ENCODE results near the gene MAP3K4.

The MAP3K4 gene

DNA sequence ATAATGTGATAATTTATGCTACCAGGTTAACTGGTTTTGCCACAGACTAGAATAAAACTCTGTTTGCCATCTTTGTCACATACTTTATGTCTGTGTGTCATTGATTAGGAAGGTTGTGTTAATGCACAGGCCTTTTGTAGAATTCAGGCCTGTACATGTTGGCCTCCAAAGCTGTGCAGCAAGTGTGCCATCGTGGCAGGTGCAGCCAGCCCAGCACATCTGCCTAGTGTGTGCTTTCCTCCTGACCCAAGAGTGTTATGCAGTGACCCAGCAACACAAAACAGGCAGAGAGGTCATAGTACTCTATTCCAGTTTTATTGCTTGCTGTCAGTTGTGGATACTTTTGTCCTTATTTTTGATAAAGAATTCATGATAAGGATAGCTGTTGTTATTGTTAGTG, 3.7 kb downstream of the MAP3K4 start:
- H3K9ac ChIP-seq (ENCODE audit: low read length), result no peak overlapping the region
- H3K36me3 ChIP-seq (ENCODE audit: insufficient read depth, low read length), result no peaks in the 10 kb centered on the region
- H3K4me1 ChIP-seq (ENCODE audit: insufficient read depth, low read length), result peaks cover 25% of the 10 kb centered on the region
- H3K9me3 ChIP-seq (ENCODE audit: low read length), result no peaks in the 10 kb centered on the region
- no peak overlapping the region for H3K27ac ChIP-seq (ENCODE audit: low read depth, low read length)
- H3K4me3 ChIP-seq (ENCODE audit: low read depth in 1 of 2, low read length in 2 of 2), result no peak overlapping the region
- no peaks in the 10 kb centered on the region for H3K27me3 ChIP-seq (ENCODE audit: control insufficient read depth in 1 of 2, insufficient read depth in 2 of 2, low read length in 2 of 2)

- Histone ChIP-seq H3K4me3 (ENCODE audit: low read depth in 1 of 2, low read length in 2 of 2) (no peak overlapping the region), H3K36me3 (ENCODE audit: insufficient read depth, low read length) (no peaks in the 10 kb centered on the region), H3K9me3 (ENCODE audit: low read length) (no peaks in the 10 kb centered on the region), H3K4me1 (ENCODE audit: insufficient read depth, low read length) (peaks cover 25% of the 10 kb centered on the region), H3K27ac (ENCODE audit: low read depth, low read length) (no peak overlapping the region), H3K9ac (ENCODE audit: low read length) (no peak overlapping the region), H3K27me3 (ENCODE audit: control insufficient read depth in 1 of 2, insufficient read depth in 2 of 2, low read length in 2 of 2) (no peaks in the 10 kb centered on the region)
Observed at GRCh38 chr6:160996131-160996601, 4.6 kb downstream of the MAP3K4 start.

DNA sequence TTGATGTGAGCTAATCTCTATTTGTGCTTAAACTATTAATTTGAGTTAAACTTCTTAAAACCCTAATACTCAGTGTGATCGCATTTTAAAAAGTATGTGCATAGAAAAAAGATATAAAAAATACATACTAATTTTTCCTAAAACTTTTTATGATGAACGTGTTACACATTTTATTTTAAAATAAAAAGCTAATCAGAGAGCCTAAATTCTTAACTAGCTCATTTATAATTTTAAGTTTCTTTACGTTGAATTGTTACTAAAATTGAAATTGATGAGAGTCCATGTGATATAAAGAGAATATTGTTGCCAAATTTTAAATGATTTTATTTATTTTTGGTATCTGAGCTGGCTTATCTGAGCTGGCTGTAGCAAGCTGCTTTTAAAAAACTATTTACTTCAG, 6.6 kb downstream of the MAP3K4 start:
- no peak overlapping the region for H3K9ac ChIP-seq (ENCODE audit: low read length)
- H3K27ac ChIP-seq (ENCODE audit: low read depth, low read length), result no peak overlapping the region
- H3K4me1 ChIP-seq (ENCODE audit: insufficient read depth, low read length), result peaks cover 27% of the 10 kb centered on the region

GRCh38 chr6:160998766-160999165, 7.2 kb downstream of the MAP3K4 start:
- Histone ChIP-seq H3K4me3 (ENCODE audit: low read depth in 1 of 2, low read length in 2 of 2) (no peak overlapping the region), H3K27me3 (ENCODE audit: control insufficient read depth in 1 of 2, insufficient read depth in 2 of 2, low read length in 2 of 2) (no peaks in the 10 kb centered on the region), H3K27ac (ENCODE audit: low read depth, low read length) (no peak overlapping the region), H3K9ac (ENCODE audit: low read length) (no peak overlapping the region), H3K9me3 (ENCODE audit: low read length) (no peaks in the 10 kb centered on the region), H3K36me3 (ENCODE audit: insufficient read depth, low read length) (no peaks in the 10 kb centered on the region), H3K4me1 (ENCODE audit: insufficient read depth, low read length) (peaks cover 23% of the 10 kb centered on the region)

More for the DNA sequence above, 6.6 kb downstream of the MAP3K4 start:
- Histone ChIP-seq H3K9me3 (ENCODE audit: low read length) (no peaks in the 10 kb centered on the region), H3K27me3 (ENCODE audit: control insufficient read depth in 1 of 2, insufficient read depth in 2 of 2, low read length in 2 of 2) (no peaks in the 10 kb centered on the region), H3K4me3 (ENCODE audit: low read depth in 1 of 2, low read length in 2 of 2) (no peak overlapping the region), H3K36me3 (ENCODE audit: insufficient read depth, low read length) (no peaks in the 10 kb centered on the region)

DNA sequence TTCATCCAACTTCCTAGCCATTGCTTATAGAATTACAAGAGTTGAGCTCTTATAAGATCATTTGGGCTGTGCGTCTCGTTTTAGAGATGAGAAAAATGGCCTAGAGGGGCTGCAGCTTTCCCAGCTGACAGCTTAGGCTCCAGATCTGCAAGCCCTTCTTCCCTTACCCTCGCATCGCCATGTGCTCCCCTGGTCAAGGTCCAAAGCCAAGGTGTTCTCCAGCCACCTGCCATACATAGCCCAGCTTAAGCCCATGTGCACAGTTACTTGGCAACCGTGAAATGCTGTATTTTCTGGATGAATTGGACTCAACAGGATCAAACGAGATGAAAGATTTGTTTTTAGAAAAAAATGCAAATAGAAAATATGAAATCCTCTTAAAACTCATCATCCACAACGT, 7.9 kb downstream of the MAP3K4 start:
- no peaks in the 10 kb centered on the region for H3K9me3 ChIP-seq (ENCODE audit: low read length)
- no peaks in the 10 kb centered on the region for H3K36me3 ChIP-seq (ENCODE audit: insufficient read depth, low read length)
- H3K9ac ChIP-seq (ENCODE audit: low read length), result no peak overlapping the region
- no peak overlapping the region for H3K4me3 ChIP-seq (ENCODE audit: low read depth in 1 of 2, low read length in 2 of 2)
- peaks cover 23% of the 10 kb centered on the region for H3K4me1 ChIP-seq (ENCODE audit: insufficient read depth, low read length)
- no peaks in the 10 kb centered on the region for H3K27me3 ChIP-seq (ENCODE audit: control insufficient read depth in 1 of 2, insufficient read depth in 2 of 2, low read length in 2 of 2)
- no peak overlapping the region for H3K27ac ChIP-seq (ENCODE audit: low read depth, low read length)

GRCh38 chr6:161000632-161001031, 9.1 kb downstream of the MAP3K4 start:
- H3K4me1 ChIP-seq (ENCODE audit: insufficient read depth, low read length), result peaks cover 23% of the 10 kb centered on the region
- no peak overlapping the region for H3K27ac ChIP-seq (ENCODE audit: low read depth, low read length)
- H3K27me3 ChIP-seq (ENCODE audit: control insufficient read depth in 1 of 2, insufficient read depth in 2 of 2, low read length in 2 of 2), result no peaks in the 10 kb centered on the region
- H3K4me3 ChIP-seq (ENCODE audit: low read depth in 1 of 2, low read length in 2 of 2), result no peak overlapping the region
- H3K9ac ChIP-seq (ENCODE audit: low read length), result no peak overlapping the region
- no peaks in the 10 kb centered on the region for H3K36me3 ChIP-seq (ENCODE audit: insufficient read depth, low read length)
- H3K9me3 ChIP-seq (ENCODE audit: low read length), result no peaks in the 10 kb centered on the region

DNA sequence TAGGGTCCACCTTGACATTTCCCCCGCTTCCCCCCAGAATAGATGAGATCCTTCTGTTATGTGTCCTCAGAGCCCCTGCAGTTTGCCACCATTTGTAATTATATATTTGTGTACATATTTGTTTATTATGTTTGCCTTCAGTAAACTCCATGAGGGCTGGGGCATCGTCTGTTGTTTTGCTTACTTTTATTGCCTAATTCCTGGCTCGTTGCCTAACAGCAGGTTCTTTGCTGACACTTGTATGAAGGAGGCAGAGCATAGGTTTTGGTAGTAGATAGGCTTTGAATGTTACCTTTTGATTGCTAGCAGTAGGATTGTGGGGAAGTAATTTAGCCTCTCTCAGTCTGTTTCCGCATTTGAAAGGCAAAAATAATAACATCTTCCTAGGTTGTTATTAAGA, 9.9 kb downstream of the MAP3K4 start:
- Histone ChIP-seq H3K36me3 (ENCODE audit: insufficient read depth, low read length) (no peaks in the 10 kb centered on the region), H3K4me1 (ENCODE audit: insufficient read depth, low read length) (peaks cover 18% of the 10 kb centered on the region), H3K4me3 (ENCODE audit: low read depth in 1 of 2, low read length in 2 of 2) (no peak overlapping the region), H3K27me3 (ENCODE audit: control insufficient read depth in 1 of 2, insufficient read depth in 2 of 2, low read length in 2 of 2) (no peaks in the 10 kb centered on the region), H3K9me3 (ENCODE audit: low read length) (no peaks in the 10 kb centered on the region), H3K27ac (ENCODE audit: low read depth, low read length) (no peak overlapping the region), H3K9ac (ENCODE audit: low read length) (no peak overlapping the region)

DNA sequence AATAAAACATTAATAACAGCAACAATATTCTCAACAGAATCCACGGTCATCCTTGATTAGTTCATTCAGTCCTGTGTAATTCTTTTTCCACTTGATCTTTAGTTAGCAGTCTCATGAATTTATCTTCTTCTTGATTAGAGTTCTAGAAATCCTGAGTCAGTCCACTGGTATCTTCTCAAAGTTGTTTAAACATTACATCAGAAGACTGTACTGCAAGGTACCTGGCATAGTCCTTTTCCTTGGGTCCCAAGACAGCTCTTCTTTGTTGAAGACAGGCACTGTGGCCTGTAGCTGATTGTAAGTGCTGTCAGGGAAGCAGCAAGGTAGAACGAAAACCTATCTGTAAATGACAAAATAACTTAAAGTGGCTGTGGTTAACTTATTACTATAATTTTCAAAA, 11.8 kb downstream of the MAP3K4 start:
- H3K27ac ChIP-seq (ENCODE audit: low read depth, low read length), result no peak overlapping the region
- peaks cover 7% of the 10 kb centered on the region for H3K4me1 ChIP-seq (ENCODE audit: insufficient read depth, low read length)
- no peak overlapping the region for H3K4me3 ChIP-seq (ENCODE audit: low read depth in 1 of 2, low read length in 2 of 2)
- H3K36me3 ChIP-seq (ENCODE audit: insufficient read depth, low read length), result no peaks in the 10 kb centered on the region
- H3K9ac ChIP-seq (ENCODE audit: low read length), result no peak overlapping the region
- H3K27me3 ChIP-seq (ENCODE audit: control insufficient read depth in 1 of 2, insufficient read depth in 2 of 2, low read length in 2 of 2), result no peaks in the 10 kb centered on the region
- H3K9me3 ChIP-seq (ENCODE audit: low read length), result no peaks in the 10 kb centered on the region

DNA sequence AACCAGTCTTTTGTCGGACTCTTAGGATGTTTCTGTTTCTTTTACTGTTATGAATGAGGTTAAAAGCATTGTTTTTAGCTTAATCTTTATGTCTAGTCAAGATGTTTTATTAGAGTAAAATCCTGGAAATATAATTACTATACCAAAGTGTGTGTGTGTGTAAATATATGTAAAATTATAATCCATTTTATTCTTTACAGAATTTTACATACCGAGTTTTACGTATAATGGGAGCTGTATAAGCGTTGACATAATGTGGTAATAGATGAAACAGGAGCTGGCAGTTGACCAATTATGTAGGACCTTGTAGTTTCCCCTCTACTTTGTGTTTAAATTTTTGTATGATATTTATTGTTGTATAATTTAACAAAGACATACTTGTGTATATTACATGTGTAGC, 16.7 kb downstream of the MAP3K4 start:
- no peak overlapping the region for H3K4me3 ChIP-seq (ENCODE audit: low read depth in 1 of 2, low read length in 2 of 2)
- H3K27me3 ChIP-seq (ENCODE audit: control insufficient read depth in 1 of 2, insufficient read depth in 2 of 2, low read length in 2 of 2), result no peaks in the 10 kb centered on the region
- H3K9ac ChIP-seq (ENCODE audit: low read length), result no peak overlapping the region
- peaks cover 24% of the 10 kb centered on the region for H3K4me1 ChIP-seq (ENCODE audit: insufficient read depth, low read length)
- no peaks in the 10 kb centered on the region for H3K36me3 ChIP-seq (ENCODE audit: insufficient read depth, low read length)
- no peak overlapping the region for H3K27ac ChIP-seq (ENCODE audit: low read depth, low read length)
- H3K9me3 ChIP-seq (ENCODE audit: low read length), result no peaks in the 10 kb centered on the region

DNA sequence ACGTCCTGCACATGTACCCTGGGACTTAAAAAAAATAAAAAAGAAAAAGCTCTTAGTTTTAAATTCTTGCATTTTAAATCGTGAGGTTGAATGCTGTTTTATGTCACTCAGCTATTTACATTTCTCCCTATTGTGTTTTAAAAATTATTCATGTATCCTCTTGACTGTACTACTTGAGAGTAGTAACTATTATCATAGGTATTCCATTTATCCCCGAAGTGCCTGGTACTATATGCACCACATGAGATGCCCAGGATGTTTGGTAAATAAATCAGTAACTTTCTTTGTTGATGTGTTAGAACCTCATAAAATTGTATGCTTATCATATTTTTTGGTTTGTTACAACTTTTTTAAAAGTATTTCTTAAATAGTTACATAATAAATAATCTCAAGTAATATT, 18.4 kb downstream of the MAP3K4 start:
- H3K27me3 ChIP-seq (ENCODE audit: control insufficient read depth in 1 of 2, insufficient read depth in 2 of 2, low read length in 2 of 2), result no peaks in the 10 kb centered on the region

GRCh38 chr6:161010418-161010817, 18.8 kb downstream of the MAP3K4 start:
- Histone ChIP-seq H3K4me1 (ENCODE audit: insufficient read depth, low read length) (peaks cover 27% of the 10 kb centered on the region), H3K4me3 (ENCODE audit: low read depth in 1 of 2, low read length in 2 of 2) (no peak overlapping the region), H3K36me3 (ENCODE audit: insufficient read depth, low read length) (no peaks in the 10 kb centered on the region), H3K9me3 (ENCODE audit: low read length) (no peaks in the 10 kb centered on the region), H3K27ac (ENCODE audit: low read depth, low read length) (no peak overlapping the region), H3K9ac (ENCODE audit: low read length) (no peak overlapping the region), H3K27me3 (ENCODE audit: control insufficient read depth in 1 of 2, insufficient read depth in 2 of 2, low read length in 2 of 2) (no peaks in the 10 kb centered on the region)

More for the DNA sequence above, 18.4 kb downstream of the MAP3K4 start:
- Histone ChIP-seq H3K4me3 (ENCODE audit: low read depth in 1 of 2, low read length in 2 of 2) (no peak overlapping the region), H3K36me3 (ENCODE audit: insufficient read depth, low read length) (no peaks in the 10 kb centered on the region), H3K4me1 (ENCODE audit: insufficient read depth, low read length) (peaks cover 27% of the 10 kb centered on the region), H3K9ac (ENCODE audit: low read length) (no peak overlapping the region), H3K27ac (ENCODE audit: low read depth, low read length) (no peak overlapping the region), H3K9me3 (ENCODE audit: low read length) (no peaks in the 10 kb centered on the region)

DNA sequence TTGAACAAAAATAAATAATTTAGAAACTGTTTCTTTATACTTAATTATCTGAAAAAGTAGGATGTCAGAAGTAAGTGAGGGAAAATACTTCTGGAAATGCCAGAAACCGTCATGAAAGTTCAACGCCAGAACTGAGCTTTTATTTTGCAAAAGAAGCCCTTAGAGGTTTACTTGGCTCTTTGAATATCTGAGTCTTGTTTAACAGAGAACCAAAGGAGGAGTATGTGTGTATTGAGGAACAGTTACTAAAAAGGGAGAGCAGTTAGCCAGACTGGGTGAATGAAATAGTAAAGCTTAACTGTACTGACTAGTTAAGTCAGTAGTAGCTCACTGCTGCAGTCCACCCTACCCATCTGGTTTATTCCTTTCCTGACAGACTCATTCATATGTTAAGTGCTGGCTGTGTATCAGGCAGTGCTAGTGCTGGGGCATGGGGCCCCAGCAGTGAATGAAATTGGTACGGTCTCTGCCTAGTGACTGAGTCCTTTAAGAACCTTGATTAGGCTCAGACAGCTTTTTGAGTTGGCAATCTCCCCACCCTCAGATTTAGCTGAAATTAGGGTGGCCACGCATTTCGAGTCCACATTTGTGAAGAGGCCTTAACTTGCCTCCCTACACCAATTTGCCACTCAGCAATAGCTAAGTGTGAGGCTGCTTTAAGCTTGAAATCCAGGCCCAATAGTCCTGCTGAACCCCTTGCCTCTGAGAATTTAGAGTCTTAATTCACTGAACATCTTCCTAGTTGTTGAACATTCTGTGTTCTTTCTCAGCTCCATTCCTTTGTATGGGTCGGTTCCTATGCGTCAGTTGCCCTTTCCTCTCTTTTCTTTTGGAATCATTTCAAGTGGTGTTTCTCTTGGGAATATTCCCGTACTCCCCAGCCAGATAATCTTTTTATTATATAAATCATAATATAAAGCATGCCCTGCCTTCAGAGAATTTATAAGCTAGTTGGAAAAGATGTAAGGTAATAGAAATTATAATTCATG, 20.2 kb downstream of the MAP3K4 start:
- no peaks in the 10 kb centered on the region for H3K9me3 ChIP-seq (ENCODE audit: low read length)
- H3K36me3 ChIP-seq (ENCODE audit: insufficient read depth, low read length), result no peaks in the 10 kb centered on the region
- H3K4me3 ChIP-seq (ENCODE audit: low read depth in 1 of 2, low read length in 2 of 2), result no peak overlapping the region
- no peak overlapping the region for H3K9ac ChIP-seq (ENCODE audit: low read length)
- H3K4me1 ChIP-seq (ENCODE audit: insufficient read depth, low read length), result peaks cover 30% of the 10 kb centered on the region
- H3K27me3 ChIP-seq (ENCODE audit: control insufficient read depth in 1 of 2, insufficient read depth in 2 of 2, low read length in 2 of 2), result no peaks in the 10 kb centered on the region
- no peak overlapping the region for H3K27ac ChIP-seq (ENCODE audit: low read depth, low read length)

Measured in muscle layer of colon (tissue), 2 donors.